Right renal cortex interstitium (tissue), 3 donors: ENCODE measurements around the gene RASA3. TPM values are rescaled to one million over a fixed set of nuclear protein-coding genes. Genes with fewer than 3 reads are reported as not detected.
"Not testable (repeated sequence)": the region's sequence is repeated elsewhere in the genome, so short reads cannot be mapped to it uniquely, and the experiment has no call there.

Experiments used
- DNase-seq, 3 donors: peaks; one replicate each; pipeline ENCODE4 v3.0.0-alpha.2; 2013; ENCODE audit warnings: low read depth in 3 of 3, low spot score in 2 of 3
- polyA plus RNA-seq, 3 donors: library from polyadenylated mRNA; unstranded; fragments of 120-200 nt; gene quantifications; one replicate each; pipeline ENCODE4 v1.2.1, GENCODE V29; 2013; ENCODE audit not compliant: insufficient read length in 3 of 3

RASA3 gene
- 10 to 100 TPM; 12.0 to 13.1 (median 12.5) TPM for polyA plus RNA-seq

GRCh38 chr13:114132419-114133121 lies at the start of gene RASA3:
Gene RASA3 (minus strand): TSS chr13:114132623. CDS start chr13:114132489, 134 bp downstream.
- DNase-seq: no peak

DNA sequence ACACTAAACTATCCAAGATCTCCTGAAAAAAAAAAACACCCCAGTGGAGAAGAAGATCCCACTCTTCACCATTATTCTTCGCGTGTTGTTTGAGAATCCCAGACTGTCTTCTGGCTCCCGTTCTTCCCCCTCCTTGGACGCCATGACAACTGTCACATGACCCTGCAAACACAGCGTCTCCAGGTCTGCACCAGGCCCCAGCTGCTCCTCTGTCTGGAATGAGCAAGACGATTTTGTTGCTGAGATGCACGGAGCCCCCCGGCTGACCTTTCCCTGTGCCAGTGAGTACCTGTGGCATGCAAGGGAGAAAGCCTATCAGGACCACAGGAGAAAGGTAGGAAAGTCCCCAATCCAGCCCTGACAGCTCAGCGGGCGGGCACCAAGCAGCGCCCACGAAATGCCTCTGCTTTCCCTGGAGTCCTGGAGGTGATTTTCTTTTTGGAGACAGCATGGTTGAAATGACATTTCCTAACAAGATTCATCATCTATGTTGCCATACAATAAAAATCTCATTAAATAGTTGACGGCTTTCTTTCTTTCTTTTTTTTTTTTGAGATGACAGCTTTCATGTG lies 46.8 kb upstream of the RASA3 start, which contains the start of gene CFAP97D2:
Gene CFAP97D2, plus strand, starts transcription at position 171 of the 572 bp plus-strand sequence. Its CDS starts 74 bp downstream, at position 245.
- no peak for DNase-seq

- no peak for DNase-seq
These were observed 45.0 kb upstream of the RASA3 start for GRCh38 chr13:114177245-114178010.

DNA sequence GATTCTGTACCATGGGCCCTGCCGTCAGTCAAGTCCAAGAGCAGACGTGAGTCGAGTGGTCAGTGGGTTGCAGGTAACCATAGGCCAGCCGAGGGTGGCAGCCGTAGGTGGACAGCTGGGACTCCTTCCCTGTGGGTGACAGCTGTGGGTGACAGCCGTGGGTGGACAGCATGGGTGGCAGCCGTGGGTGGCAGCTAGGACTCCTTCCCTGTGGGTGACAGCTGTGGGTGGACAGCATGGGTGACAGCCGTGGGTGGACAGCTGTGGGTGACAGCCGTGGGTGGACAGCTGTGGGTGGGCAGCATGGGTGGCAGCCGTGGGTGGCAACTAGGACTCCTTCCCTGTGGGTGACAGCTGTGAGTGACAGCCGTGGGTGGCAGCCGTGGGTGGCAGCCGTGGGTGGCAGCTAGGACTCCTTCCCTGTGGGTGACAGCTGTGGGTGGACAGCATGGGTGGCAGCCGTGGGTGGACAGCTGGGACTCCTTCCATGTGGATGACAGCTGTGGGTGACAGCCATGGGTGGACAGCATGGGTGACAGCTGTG lies 44.0 kb upstream of the RASA3 start:
- DNase-seq: not testable (repeated sequence)

DNA sequence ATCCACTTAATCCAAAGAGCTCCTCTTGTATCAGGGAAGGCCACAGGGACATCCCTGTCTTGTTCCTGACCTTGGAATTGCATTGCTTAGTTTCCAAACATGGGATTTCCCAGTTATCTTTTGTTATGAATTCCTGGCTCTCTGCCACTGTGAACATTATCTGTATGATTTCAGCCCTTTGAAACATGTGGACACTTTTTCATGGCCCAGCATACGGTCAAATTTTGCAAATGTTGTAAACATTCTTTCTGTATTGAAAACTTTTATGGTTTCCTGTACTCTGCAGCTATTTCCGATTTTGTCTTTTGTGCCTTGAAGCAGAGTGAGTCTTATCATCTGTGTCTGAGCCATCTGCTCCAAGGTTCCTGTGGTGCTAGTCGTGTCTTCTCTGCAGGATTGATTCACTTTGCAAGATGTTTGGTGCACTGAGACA lies 42.1 kb upstream of the RASA3 start:
- no peak for DNase-seq

GRCh38 chr13:114173745-114174144 lies 41.3 kb upstream of the RASA3 start:
- DNase-seq: no peak

DNA sequence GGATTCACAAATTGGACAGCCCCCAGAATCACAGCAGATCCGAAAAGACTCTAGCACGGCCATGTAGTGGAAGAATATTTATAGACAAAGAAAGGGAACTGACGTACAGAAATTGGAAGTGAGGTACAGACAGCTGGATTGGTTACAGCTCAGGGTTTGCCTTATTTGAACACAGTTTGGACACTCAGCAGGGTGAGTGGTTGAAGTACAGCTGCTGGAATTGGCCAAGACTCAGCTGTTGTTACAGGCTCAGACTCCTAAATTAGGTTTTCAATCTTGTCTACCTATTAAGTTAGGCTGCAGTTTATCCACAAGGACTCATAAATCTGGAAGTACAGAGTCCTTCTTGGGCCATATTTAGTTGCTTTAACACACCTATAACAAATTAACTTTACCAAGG lies 40.8 kb upstream of the RASA3 start:
- no peak for DNase-seq

- no peak for DNase-seq
These were observed 35.5 kb upstream of the RASA3 start for GRCh38 chr13:114167885-114168284.

GRCh38 chr13:114167426-114167825 lies 35.0 kb upstream of the RASA3 start:
- no peak for DNase-seq

DNA sequence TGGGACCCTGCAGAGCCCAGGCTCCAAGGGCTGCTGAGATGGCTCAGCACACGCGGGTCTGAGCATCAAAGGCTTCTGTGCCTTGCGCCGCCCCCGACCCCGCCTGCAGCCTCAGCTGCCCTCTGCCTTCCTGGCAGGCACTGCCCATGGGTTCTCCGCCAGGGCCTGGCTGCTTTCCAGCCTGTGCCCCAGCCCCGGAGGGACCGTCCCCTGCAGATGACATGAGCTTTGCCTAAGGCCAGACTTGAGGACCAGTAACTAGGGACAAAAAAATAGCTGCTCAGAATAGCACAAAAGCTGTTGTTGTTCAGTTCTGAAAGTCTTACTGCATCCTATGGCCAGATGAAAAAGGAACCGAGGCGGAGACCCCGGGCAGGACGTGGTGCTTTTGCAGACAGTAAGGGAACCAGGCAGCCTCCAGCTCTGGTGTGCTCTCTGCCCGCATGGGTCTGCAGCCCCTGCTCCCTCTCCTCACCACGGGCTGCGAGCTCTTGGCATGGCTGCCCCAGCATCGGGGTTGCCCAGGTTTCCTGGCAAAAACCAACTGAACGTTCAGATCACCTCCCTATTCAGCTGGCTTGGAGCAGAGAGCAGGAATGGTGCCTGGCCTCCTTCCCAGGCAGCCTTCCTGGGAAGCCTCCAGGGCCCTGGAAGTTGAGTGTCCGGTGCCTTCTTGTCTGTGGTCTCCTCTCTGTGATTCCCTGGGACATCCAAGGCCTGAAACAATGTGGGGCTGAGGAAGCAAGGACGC lies 34.1 kb upstream of the RASA3 start:
- DNase-seq: no peak

GRCh38 chr13:114164681-114165429 lies 32.4 kb upstream of the RASA3 start:
- no peak for DNase-seq

- DNase-seq: no peak
These were observed 31.6 kb upstream of the RASA3 start for GRCh38 chr13:114164053-114164452.

- DNase-seq: no peak
These were observed 30.1 kb upstream of the RASA3 start for GRCh38 chr13:114162533-114162922.

- DNase-seq: no peak
These were observed 29.5 kb upstream of the RASA3 start for GRCh38 chr13:114161644-114162532.

DNA sequence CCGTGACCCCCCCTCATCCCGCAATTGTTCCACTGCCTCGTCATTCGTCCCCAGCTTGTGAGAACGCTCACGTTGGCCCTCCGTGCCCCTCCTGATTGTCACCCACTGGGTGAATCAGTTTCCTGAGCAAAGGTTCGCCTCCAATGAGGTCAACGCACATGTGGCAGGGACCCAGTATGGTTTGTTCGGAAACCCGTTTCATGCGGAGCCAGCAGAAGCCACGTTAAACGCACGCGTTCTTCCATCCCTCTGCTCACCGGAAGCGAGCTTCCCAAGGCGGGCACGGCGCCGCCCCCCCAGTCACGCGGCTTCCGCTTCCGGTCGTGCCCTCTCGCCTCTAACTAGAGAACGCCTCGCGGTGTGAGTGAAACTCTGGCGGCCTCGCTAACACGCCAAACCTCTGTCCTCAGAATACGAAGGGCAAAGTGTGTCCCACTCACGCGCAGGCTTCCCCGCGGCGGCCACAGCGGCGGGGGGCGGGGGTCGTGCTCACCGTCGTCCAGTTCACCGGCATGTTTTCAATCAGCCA lies 28.7 kb upstream of the RASA3 start:
- no peak for DNase-seq

DNA sequence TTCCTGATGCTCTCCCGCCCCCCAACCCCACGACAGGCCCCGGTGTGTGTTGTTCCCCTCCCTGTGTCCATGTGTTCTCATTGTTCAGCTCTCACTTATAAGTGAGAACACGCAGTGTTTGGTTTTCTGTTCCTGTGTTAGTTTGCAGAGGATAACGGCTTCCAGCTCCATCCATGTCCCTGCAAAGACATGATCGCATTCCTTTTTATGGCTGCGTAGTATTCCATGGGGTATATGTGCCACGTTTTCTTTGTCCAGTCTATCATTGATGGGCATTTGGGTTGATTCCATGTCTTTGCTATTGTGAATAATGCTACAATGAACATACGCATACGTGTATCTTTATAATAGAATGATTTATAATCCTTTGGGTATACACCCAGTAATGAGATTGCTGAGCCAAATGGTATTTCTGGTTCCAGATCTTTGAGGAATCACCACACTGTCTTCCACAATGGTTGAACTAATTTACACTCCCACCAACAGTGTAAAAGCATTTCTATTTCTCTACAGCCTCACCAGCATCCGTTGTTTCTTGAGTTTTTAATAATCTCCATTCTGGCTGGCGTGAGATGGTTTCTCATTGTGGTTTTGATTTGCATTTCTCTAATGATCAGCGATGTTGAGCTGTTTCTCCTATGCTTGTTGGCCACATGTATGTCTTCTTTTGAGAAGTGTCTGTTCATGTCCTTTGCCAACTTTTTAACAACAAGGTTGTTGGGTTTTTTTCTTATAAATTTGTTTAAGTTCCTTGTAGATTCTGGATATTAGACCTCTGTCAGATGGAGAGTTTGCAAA lies 26.6 kb upstream of the RASA3 start:
- not testable (repeated sequence) for DNase-seq

- no peak for DNase-seq
These were observed 25.6 kb upstream of the RASA3 start for GRCh38 chr13:114157869-114158495.
